HL-60 (cell line): ENCODE measurements around the gene DIS3L.

Experiments
- DNase-seq, 2 experiments: peaks; one replicate each; pipeline ENCODE4 v3.0.0-alpha.2; 2010 to 2020; ENCODE audit warnings: low read depth in 1 of 2, low spot score in 1 of 2
- H3K27ac ChIP-seq: fragments of 250-450 bp; sonication (Bioruptor Pico); replicated peaks from 2 replicates; pipeline ENCODE4 v1.5.1; 2020; ENCODE audit warnings: mild to moderate bottlenecking, moderate library complexity
- H3K27me3 ChIP-seq: fragments of 250-450 bp; sonication (Bioruptor Pico); 2 replicates; pipeline ENCODE4 v1.5.1; 2021; ENCODE audit warnings: mild to moderate bottlenecking, moderate library complexity; ENCODE audit not compliant: insufficient read depth, poor library complexity, severe bottlenecking
- H3K4me3 ChIP-seq: replicated peaks from 2 replicates; pipeline ENCODE4 v1.5.1; 2011; ENCODE audit warnings: mild to moderate bottlenecking, control low read depth, low read length; ENCODE audit not compliant: insufficient read depth
- GABPA ChIP-seq: IDR thresholded peaks from 2 replicates; pipeline ENCODE4 v1.6.1; 2012; ENCODE audit warnings: low read depth
- POLR2AphosphoS5 ChIP-seq: IDR thresholded peaks from 2 replicates; pipeline ENCODE4 v1.6.1; 2012; ENCODE audit warnings: low read depth
- SPI1 ChIP-seq: IDR thresholded peaks from 2 replicates; pipeline ENCODE4 v1.6.1; 2012; ENCODE audit warnings: low read depth, mild to moderate bottlenecking, borderline replicate concordance
- TF ChIP-seq, protein P1 (sequence below): IDR thresholded peaks from 2 replicates; pipeline ENCODE4 v1.6.1; 2012; ENCODE audit warnings: low read depth; ENCODE audit not compliant: insufficient replicate concordance
- TF ChIP-seq, protein P2 (sequence below): IDR thresholded peaks from one replicate; pipeline ENCODE4 v1.5.1; 2011; ENCODE audit warnings: low read length, control low read depth, inconsistent platforms; ENCODE audit not compliant: insufficient read depth

DIS3L gene

DNA sequence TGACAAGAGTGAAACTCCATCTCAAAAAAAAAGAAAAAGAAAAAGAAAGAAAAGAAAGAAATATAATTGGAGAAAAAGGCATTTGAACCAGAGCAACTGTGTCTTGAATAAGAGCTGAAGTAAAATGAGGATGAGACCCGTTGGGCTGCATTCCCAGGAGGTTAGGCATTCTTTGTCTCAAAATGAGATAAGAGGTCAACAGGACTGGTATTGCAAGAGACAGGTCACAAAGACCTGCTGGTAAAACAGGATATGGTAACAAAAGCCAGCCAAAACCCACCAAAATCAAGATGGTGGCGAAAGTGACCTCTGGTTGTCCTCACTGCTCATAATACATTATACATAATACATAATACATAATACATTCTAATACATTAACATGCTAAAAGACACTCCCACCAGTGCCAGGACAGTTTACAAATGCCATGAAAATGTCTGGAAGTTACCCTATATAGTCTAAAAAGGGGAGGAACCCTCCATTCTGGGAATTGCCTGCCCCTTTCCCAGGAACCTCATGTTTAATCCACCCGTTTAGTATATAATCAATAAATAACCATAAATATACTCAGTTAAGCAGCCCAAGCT lies 71.7 kb downstream of the DIS3L start:
- no peak overlapping the region for H3K4me3 ChIP-seq
- DNase-seq = no peak
- no peaks in the 10 kb centered on the region for H3K27me3 ChIP-seq
- TF ChIP-seq, protein P1, sequence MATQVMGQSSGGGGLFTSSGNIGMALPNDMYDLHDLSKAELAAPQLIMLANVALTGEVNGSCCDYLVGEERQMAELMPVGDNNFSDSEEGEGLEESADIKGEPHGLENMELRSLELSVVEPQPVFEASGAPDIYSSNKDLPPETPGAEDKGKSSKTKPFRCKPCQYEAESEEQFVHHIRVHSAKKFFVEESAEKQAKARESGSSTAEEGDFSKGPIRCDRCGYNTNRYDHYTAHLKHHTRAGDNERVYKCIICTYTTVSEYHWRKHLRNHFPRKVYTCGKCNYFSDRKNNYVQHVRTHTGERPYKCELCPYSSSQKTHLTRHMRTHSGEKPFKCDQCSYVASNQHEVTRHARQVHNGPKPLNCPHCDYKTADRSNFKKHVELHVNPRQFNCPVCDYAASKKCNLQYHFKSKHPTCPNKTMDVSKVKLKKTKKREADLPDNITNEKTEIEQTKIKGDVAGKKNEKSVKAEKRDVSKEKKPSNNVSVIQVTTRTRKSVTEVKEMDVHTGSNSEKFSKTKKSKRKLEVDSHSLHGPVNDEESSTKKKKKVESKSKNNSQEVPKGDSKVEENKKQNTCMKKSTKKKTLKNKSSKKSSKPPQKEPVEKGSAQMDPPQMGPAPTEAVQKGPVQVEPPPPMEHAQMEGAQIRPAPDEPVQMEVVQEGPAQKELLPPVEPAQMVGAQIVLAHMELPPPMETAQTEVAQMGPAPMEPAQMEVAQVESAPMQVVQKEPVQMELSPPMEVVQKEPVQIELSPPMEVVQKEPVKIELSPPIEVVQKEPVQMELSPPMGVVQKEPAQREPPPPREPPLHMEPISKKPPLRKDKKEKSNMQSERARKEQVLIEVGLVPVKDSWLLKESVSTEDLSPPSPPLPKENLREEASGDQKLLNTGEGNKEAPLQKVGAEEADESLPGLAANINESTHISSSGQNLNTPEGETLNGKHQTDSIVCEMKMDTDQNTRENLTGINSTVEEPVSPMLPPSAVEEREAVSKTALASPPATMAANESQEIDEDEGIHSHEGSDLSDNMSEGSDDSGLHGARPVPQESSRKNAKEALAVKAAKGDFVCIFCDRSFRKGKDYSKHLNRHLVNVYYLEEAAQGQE = no peak
- no peak overlapping the region for H3K27ac ChIP-seq

DNA sequence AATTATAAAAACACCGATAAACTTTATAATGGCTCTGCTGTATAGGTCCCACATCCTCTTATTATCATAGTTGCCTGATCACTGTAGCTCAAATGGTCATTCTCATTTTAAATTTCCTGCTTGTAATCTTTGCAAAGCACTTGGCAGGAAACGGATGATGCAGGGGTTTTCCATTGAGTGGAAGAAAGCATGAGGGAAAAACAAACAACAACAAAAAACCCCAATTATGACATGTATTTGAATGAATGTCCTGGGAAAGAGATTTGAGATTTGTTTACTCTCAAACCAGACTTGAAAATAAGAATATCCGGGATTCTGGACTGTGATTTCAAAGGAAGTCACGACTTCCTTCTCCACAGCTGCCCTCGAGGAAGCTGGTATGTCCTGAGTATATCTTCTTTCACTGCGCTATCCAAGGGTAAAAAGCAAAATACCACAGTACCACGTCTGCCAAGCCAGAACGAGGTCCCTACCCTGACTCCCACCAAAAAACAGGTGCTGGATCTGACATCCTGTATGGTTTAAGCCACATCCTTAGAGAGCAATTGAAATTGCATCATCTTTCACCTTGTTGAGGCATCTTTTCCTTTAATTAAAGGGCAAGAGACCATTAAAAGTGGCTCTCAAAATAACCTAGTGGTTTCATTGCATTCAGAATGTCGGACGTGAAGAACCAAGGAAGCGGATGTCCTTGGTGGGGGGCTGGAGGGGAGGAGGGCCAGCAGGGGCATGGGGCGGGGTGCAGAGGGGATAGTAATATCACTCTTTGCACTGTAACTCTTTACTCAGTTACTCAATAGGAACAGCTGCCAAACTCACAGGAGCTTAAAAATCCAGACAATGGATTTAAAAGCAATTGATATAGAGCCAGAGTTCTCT lies 76.6 kb downstream of the DIS3L start:
- H3K27ac ChIP-seq = no peak overlapping the region; the same call in 1 of the 2 replicates
- TF ChIP-seq SPI1 = peak; percentile 8; the same call in 1 of the 2 replicates
- TF ChIP-seq, protein P2, sequence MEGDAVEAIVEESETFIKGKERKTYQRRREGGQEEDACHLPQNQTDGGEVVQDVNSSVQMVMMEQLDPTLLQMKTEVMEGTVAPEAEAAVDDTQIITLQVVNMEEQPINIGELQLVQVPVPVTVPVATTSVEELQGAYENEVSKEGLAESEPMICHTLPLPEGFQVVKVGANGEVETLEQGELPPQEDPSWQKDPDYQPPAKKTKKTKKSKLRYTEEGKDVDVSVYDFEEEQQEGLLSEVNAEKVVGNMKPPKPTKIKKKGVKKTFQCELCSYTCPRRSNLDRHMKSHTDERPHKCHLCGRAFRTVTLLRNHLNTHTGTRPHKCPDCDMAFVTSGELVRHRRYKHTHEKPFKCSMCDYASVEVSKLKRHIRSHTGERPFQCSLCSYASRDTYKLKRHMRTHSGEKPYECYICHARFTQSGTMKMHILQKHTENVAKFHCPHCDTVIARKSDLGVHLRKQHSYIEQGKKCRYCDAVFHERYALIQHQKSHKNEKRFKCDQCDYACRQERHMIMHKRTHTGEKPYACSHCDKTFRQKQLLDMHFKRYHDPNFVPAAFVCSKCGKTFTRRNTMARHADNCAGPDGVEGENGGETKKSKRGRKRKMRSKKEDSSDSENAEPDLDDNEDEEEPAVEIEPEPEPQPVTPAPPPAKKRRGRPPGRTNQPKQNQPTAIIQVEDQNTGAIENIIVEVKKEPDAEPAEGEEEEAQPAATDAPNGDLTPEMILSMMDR = no peak
- TF ChIP-seq, protein P1 = no peak
- no peak for TF ChIP-seq GABPA
- TF ChIP-seq POLR2AphosphoS5 = peak; percentile 48; the same call in 1 of the 2 replicates
- peak overlapping the region; percentile 27 for H3K4me3 ChIP-seq
- DNase-seq = peak; percentile 30 to 72
- H3K27me3 ChIP-seq = no peaks in the 10 kb centered on the region

DNA sequence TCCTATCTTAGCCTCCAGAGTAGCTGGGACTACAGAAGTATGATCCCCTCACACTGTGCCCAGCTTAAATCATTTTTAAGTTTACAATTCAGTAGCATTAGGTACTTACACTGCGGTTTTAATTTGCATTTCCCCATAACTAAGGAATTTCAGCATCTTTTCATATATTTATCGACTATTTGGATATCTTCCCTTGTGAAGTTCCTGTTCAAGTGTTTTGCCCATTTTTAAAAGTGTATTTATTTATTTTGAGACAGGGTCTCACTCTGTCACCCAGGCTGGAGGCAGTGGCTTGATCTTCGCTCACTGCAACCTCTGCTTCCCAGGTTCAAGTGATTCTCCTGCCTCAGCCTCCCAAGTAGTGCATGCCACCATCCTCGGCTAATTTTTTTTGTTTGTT lies 80.8 kb downstream of the DIS3L start:
- DNase-seq = no peak
- no peak for TF ChIP-seq SPI1
- no peak for TF ChIP-seq GABPA
- TF ChIP-seq, protein P2 = no peak
- TF ChIP-seq POLR2AphosphoS5 = no peak
- TF ChIP-seq, protein P1 = no peak
- no peak overlapping the region for H3K4me3 ChIP-seq
- H3K27me3 ChIP-seq = no peaks in the 10 kb centered on the region
- no peak overlapping the region for H3K27ac ChIP-seq
